Mesothelial cell of epicardium (in vitro differentiated cells): ENCODE results near the gene XIRP2. TPM values are rescaled to one million over a fixed set of nuclear protein-coding genes. Genes with fewer than 3 reads are reported as not detected.

Source experiments
- DNase-seq, 2 experiments: peaks; one replicate each; pipeline ENCODE4 v3.0.0; 2021; ENCODE audit warnings: low spot score in 2 of 2; ENCODE audit not compliant: unreplicated experiment in 2 of 2
- H3K27ac Mint-ChIP-seq: 2 replicates; pipeline ENCODE4 v1.8.0; 2021; ENCODE audit warnings: mixed read lengths
- H3K27me3 Mint-ChIP-seq: 2 replicates; pipeline ENCODE4 v1.8.0; 2021; ENCODE audit warnings: low read depth, mixed read lengths
- H3K36me3 Mint-ChIP-seq: 2 replicates; pipeline ENCODE4 v1.8.0; 2021; ENCODE audit warnings: mixed read lengths
- H3K4me1 Mint-ChIP-seq: 2 replicates; pipeline ENCODE4 v1.8.0; 2021; ENCODE audit warnings: mixed read lengths
- H3K4me3 Mint-ChIP-seq: 2 replicates; pipeline ENCODE4 v1.8.0; 2021; ENCODE audit warnings: mild to moderate bottlenecking, moderate library complexity, mixed read lengths
- H3K9me3 Mint-ChIP-seq: 2 replicates; pipeline ENCODE4 v1.8.0; 2021; ENCODE audit warnings: mixed read lengths
- CTCF ChIP-seq: fragments of 200-600 bp; sonication (generic); IDR thresholded peaks from one replicate; pipeline ENCODE4 v1.5.0; 2021; ENCODE audit warnings: antibody characterized with exemption; ENCODE audit not compliant: unreplicated experiment
- total RNA-seq: library from RNA; stranded (reverse); gene quantifications from 3 replicates; pipeline ENCODE4 v1.2.1, GENCODE V29; 2021

XIRP2 gene
- total RNA-seq, 1 donor from 2014 or later, result not detected

- Mint-ChIP-seq H3K4me1 (no peaks in the 10 kb centered on the region), H3K9me3 (peaks cover 4% of the 10 kb centered on the region), H3K4me3 (no peak overlapping the region), H3K27ac (no peak overlapping the region), H3K36me3 (no peaks in the 10 kb centered on the region), H3K27me3 (peaks cover 4% of the 10 kb centered on the region)
- TF ChIP-seq CTCF, result no peak
- DNase-seq, result no peak
These were observed 292.9 kb downstream of the XIRP2 start for GRCh38 chr2:167181134-167181533.

- H3K9me3 Mint-ChIP-seq, result no peaks in the 10 kb centered on the region
- no peak overlapping the region for H3K27ac Mint-ChIP-seq
- peaks cover 2% of the 10 kb centered on the region for H3K27me3 Mint-ChIP-seq
- H3K4me1 Mint-ChIP-seq, result no peaks in the 10 kb centered on the region
- no peak for DNase-seq
- H3K36me3 Mint-ChIP-seq, result no peaks in the 10 kb centered on the region
- no peak overlapping the region for H3K4me3 Mint-ChIP-seq
- no peak for TF ChIP-seq CTCF
These were observed 293.4 kb downstream of the XIRP2 start for GRCh38 chr2:167181688-167182087.

- DNase-seq, result no peak
- Mint-ChIP-seq H3K36me3 (no peaks in the 10 kb centered on the region), H3K4me3 (no peak overlapping the region), H3K9me3 (no peaks in the 10 kb centered on the region), H3K27me3 (no peaks in the 10 kb centered on the region), H3K4me1 (no peaks in the 10 kb centered on the region), H3K27ac (no peak overlapping the region)
- TF ChIP-seq CTCF, result no peak
These were observed 294.1 kb downstream of the XIRP2 start for GRCh38 chr2:167182403-167182802.

GRCh38 chr2:167183931-167184330, 295.7 kb downstream of the XIRP2 start:
- no peak overlapping the region for H3K4me3 Mint-ChIP-seq
- no peak for TF ChIP-seq CTCF
- peaks cover 7% of the 10 kb centered on the region for H3K4me1 Mint-ChIP-seq
- no peaks in the 10 kb centered on the region for H3K36me3 Mint-ChIP-seq
- DNase-seq, result no peak
- H3K27me3 Mint-ChIP-seq, result no peaks in the 10 kb centered on the region
- no peaks in the 10 kb centered on the region for H3K9me3 Mint-ChIP-seq
- no peak overlapping the region for H3K27ac Mint-ChIP-seq

- DNase-seq, result no peak
- no peak for TF ChIP-seq CTCF
- H3K27me3 Mint-ChIP-seq, result no peaks in the 10 kb centered on the region
- no peak overlapping the region for H3K27ac Mint-ChIP-seq
- no peak overlapping the region for H3K4me3 Mint-ChIP-seq
- peaks cover 9% of the 10 kb centered on the region for H3K4me1 Mint-ChIP-seq
- no peaks in the 10 kb centered on the region for H3K9me3 Mint-ChIP-seq
- H3K36me3 Mint-ChIP-seq, result no peaks in the 10 kb centered on the region
These were observed 298.2 kb downstream of the XIRP2 start for GRCh38 chr2:167186465-167186864.
